Transverse colon (tissue), 4 donors: ENCODE results near the gene FUT6.

Experiments used
- CTCF ChIP-seq, 5 experiments: fragments of 200-600 bp in 3 of 5; fragments of 450-650 bp in 2 of 5; sonication (generic) in 3 of 5; IDR thresholded peaks; 1 replicate in 2 of 5; 2 replicates in 3 of 5; pipeline ENCODE4 v1.5.1; 2016 to 2017; ENCODE audit warnings: antibody characterized with exemption in 5 of 5, inconsistent platforms in 3 of 5, mild to moderate bottlenecking in 2 of 5, moderate library complexity in 1 of 5
- EP300 ChIP-seq: sonication (generic); formaldehyde crosslinking; IDR thresholded peaks from one replicate; pipeline ENCODE4 v1.6.1; 2017; ENCODE audit warnings: antibody characterized with exemption, low read depth
- POLR2AphosphoS5 ChIP-seq, 3 donors: sonication (generic); formaldehyde crosslinking; IDR thresholded peaks; one replicate each; pipeline ENCODE4 v1.6.1; 2016; ENCODE audit warnings: antibody characterized with exemption in 3 of 3

GRCh38 chr19:5801796-5802619, 37.5 kb downstream of the FUT6 start:
- no peak for TF ChIP-seq EP300
- no peak for TF ChIP-seq CTCF (IDR thresholded peaks at IDR 0.05)
- TF ChIP-seq POLR2AphosphoS5 (IDR thresholded peaks at IDR 0.05) = no peak
